B cell (primary cell): Measurements from ENCODE around the gene DCAF6. TPM values are rescaled to one million over a fixed set of nuclear protein-coding genes. Genes with fewer than 3 reads are reported as not detected.

Source experiments
- ATAC-seq: fragments of 200-7000 bp; cut with Tn5 transposase; one replicate; pipeline ENCODE4 v1.10.0; 2021; ENCODE audit warnings: low read depth, mild to moderate bottlenecking, moderate number of reproducible peaks, moderate library complexity
- CTCF ChIA-PET: fragments of 350-600 bp; sonication (Branson Sonifier 250); formaldehyde crosslinking; loops from one replicate; lab custom pipeline; 2021; ENCODE audit warnings: antibody characterized with exemption, inconsistent platforms; lab: Charles Lee
- POLR2A ChIA-PET: fragments of 350-600 bp; sonication (Branson Sonifier 250); formaldehyde crosslinking; loops from one replicate; lab custom pipeline; 2021; ENCODE audit warnings: antibody characterized with exemption; lab: Charles Lee
- DNase-seq: peaks from one replicate; pipeline ENCODE4 v3.0.0; 2013
- H2AFZ ChIP-seq: 2 replicates; pipeline ENCODE4 v1.6.1; 2012; ENCODE audit warnings: mild to moderate bottlenecking, low read depth, low read length; ENCODE audit not compliant: insufficient read depth, poor library complexity, severe bottlenecking
- H3K27ac ChIP-seq, 2 donors: 1 replicate in 1 of 2; 2 replicates in 1 of 2; pipeline ENCODE4 v1.5.1; 2012 to 2013; ENCODE audit warnings: low read length in 2 of 2, mild to moderate bottlenecking in 2 of 2, moderate library complexity in 1 of 2
- H3K27me3 ChIP-seq, 4 experiments: fragments of 200-600 bp in 1 of 4; sonication (generic) in 1 of 4; replicated peaks in 1 of 4; 1 replicate in 2 of 4; 2 replicates in 2 of 4; pipeline versions ENCODE4 v1.6.1 to v1.7.0; 2013 to 2016; ENCODE audit warnings: low read length in 3 of 4, mild to moderate bottlenecking in 2 of 4, mixed read lengths in 1 of 4, moderate library complexity in 1 of 4; ENCODE audit not compliant: insufficient read depth in 4 of 4, control insufficient read depth in 3 of 4; ENCODE audit errors: control extremely low read depth in 1 of 4
- H3K36me3 ChIP-seq, 2 experiments: replicated peaks in 1 of 2; 1 replicate in 1 of 2; 2 replicates in 1 of 2; pipeline versions ENCODE4 v1.6.1 to v1.7.1; 2013; ENCODE audit warnings: low read length in 1 of 2; ENCODE audit not compliant: insufficient read depth in 2 of 2, control insufficient read depth in 1 of 2; ENCODE audit errors: control extremely low read depth in 1 of 2, extremely low read depth in 1 of 2
- H3K4me1 ChIP-seq, 2 donors: fragments of 200-600 bp in 1 of 2; sonication (generic) in 1 of 2; 1 replicate in 1 of 2; 2 replicates in 1 of 2; pipeline versions ENCODE4 v1.5.1 to v1.6.1; 2013 to 2017; ENCODE audit warnings: low read length in 2 of 2; ENCODE audit not compliant: control insufficient read depth in 2 of 2, insufficient read depth in 2 of 2
- H3K4me2 ChIP-seq: replicated peaks from 2 replicates; pipeline ENCODE3; 2012; ENCODE audit warnings: mild to moderate bottlenecking, low read depth, low read length; ENCODE audit not compliant: poor library complexity, severe bottlenecking
- H3K4me3 ChIP-seq, 5 experiments: fragments of 200-600 bp in 1 of 5; sonication (generic) in 1 of 5; 1 replicate in 3 of 5; 2 replicates in 2 of 5; pipeline versions ENCODE4 v1.5.1 to v1.7.0; 2011 to 2016; ENCODE audit warnings: low read length in 4 of 5, mild to moderate bottlenecking in 4 of 5, low read depth in 2 of 5, control low read depth in 1 of 5, moderate library complexity in 1 of 5; ENCODE audit not compliant: insufficient read depth in 1 of 5; ENCODE audit errors: control extremely low read depth in 1 of 5, extremely low read depth in 1 of 5
- H3K79me2 ChIP-seq: fragments of 200-600 bp; sonication (generic); one replicate; pipeline ENCODE4 v1.6.0; 2016; ENCODE audit warnings: low read length; ENCODE audit not compliant: control insufficient read depth, insufficient read depth
- H3K9ac ChIP-seq: fragments of 200-600 bp; sonication (generic); 2 replicates; pipeline ENCODE4 v1.6.1; 2017; ENCODE audit warnings: mild to moderate bottlenecking, low read length, moderate library complexity
- H3K9me3 ChIP-seq, 3 donors: one replicate each; pipeline versions ENCODE4 v1.6.1 to v1.7.1; 2013; ENCODE audit warnings: low read length in 2 of 3; ENCODE audit not compliant: control insufficient read depth in 2 of 3, insufficient read depth in 1 of 3; ENCODE audit errors: control extremely low read depth in 1 of 3
- H4K20me1 ChIP-seq: 2 replicates; pipeline ENCODE4 v1.6.0; 2012; ENCODE audit warnings: mild to moderate bottlenecking, low read length; ENCODE audit not compliant: insufficient read depth, control insufficient read depth, poor library complexity, severe bottlenecking
- H3K27ac Mint-ChIP-seq: one replicate; pipeline ENCODE4 v1.8.0; 2021; ENCODE audit warnings: mixed read lengths
- H3K27me3 Mint-ChIP-seq: one replicate; pipeline ENCODE4 v1.8.0; 2021; ENCODE audit warnings: mixed read lengths
- H3K4me1 Mint-ChIP-seq: one replicate; pipeline ENCODE4 v1.8.0; 2021; ENCODE audit warnings: mixed read lengths
- H3K4me3 Mint-ChIP-seq: one replicate; pipeline ENCODE4 v1.8.0; 2021; ENCODE audit warnings: mixed read lengths
- H3K9me3 Mint-ChIP-seq: one replicate; pipeline ENCODE4 v1.8.0; 2022; ENCODE audit warnings: mixed read lengths; ENCODE audit not compliant: insufficient read depth
- EZH2 ChIP-seq: IDR thresholded peaks from 2 replicates; pipeline ENCODE4 v1.6.1; 2012; ENCODE audit warnings: borderline replicate concordance, low read depth, mild to moderate bottlenecking, moderate library complexity, low read length; ENCODE audit not compliant: insufficient read depth, poor library complexity, severe bottlenecking
- WGBS: methylation state at CpG from one replicate; pipeline ENCODE4 v1.1.5; 2013; ENCODE audit warnings: missing lambda C conversion rate; ENCODE audit not compliant: insufficient coverage; 5-methylcytosine and 5-hydroxymethylcytosine counted together
- intact Hi-C: fragments of 100-400 bp; cut with micrococcal nuclease; formaldehyde crosslinking; loops from one replicate; pipeline ENCODE4 v1.10.0; 2022
- polyA plus RNA-seq: library from polyadenylated mRNA; depleted of rRNA; stranded (reverse); fragments of >200 nt; gene quantifications from 2 replicates; pipeline ENCODE4 v1.2.3, GENCODE V29; 2012
- total RNA-seq, 2 donors: library from RNA; stranded (reverse); fragments of 120-200 nt in 1 of 2; gene quantifications; 1 replicate in 1 of 2; 2 replicates in 1 of 2; pipeline versions ENCODE4 v1.2.3 to v1.2.4, GENCODE V29; 2013 to 2022
- TF ChIP-seq, protein P1 (sequence below): fragments of 200-600 bp; IDR thresholded peaks from one replicate; pipeline ENCODE4 v1.8.0; 2022; ENCODE audit warnings: antibody characterized with exemption, mild to moderate bottlenecking

Gene DCAF6
- total and polyA plus RNA-seq, 2 donors (not counting 1 experiment from before 2014, with no cell fraction given), result 17.5 to 40.4 TPM

DNA sequence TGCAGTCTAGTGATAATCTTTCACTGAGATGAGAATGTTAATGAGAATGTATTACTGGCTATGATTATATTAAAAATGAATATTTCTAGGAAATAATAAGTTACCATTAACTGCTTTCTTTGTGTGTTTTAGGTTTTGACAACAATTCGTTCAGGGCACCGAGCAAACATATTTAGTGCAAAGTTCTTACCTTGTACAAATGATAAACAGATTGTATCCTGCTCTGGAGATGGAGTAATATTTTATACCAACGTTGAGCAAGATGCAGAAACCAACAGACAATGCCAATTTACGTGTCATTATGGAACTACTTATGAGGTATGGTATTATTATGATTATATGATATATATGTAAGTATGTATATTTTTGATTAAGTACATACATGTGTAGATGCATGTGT lies 38.2 kb downstream of the DCAF6 start:
- no peak overlapping the region for H3K4me2 ChIP-seq
- H3K79me2 ChIP-seq, result no peaks in the 10 kb centered on the region
- H3K4me3 Mint-ChIP-seq, result no peak overlapping the region
- no peak overlapping the region for H3K9ac ChIP-seq
- no peaks in the 10 kb centered on the region for H3K4me1 Mint-ChIP-seq
- DNase-seq (no peak), ATAC-seq (no peak)
- H3K27me3 Mint-ChIP-seq, result no peaks in the 10 kb centered on the region
- no peak for TF ChIP-seq EZH2
- TF ChIP-seq, protein P1, sequence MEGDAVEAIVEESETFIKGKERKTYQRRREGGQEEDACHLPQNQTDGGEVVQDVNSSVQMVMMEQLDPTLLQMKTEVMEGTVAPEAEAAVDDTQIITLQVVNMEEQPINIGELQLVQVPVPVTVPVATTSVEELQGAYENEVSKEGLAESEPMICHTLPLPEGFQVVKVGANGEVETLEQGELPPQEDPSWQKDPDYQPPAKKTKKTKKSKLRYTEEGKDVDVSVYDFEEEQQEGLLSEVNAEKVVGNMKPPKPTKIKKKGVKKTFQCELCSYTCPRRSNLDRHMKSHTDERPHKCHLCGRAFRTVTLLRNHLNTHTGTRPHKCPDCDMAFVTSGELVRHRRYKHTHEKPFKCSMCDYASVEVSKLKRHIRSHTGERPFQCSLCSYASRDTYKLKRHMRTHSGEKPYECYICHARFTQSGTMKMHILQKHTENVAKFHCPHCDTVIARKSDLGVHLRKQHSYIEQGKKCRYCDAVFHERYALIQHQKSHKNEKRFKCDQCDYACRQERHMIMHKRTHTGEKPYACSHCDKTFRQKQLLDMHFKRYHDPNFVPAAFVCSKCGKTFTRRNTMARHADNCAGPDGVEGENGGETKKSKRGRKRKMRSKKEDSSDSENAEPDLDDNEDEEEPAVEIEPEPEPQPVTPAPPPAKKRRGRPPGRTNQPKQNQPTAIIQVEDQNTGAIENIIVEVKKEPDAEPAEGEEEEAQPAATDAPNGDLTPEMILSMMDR, result no peak
- no peaks in the 10 kb centered on the region for H4K20me1 ChIP-seq
- no peaks in the 10 kb centered on the region for H3K9me3 ChIP-seq
- no peaks in the 10 kb centered on the region for H3K27me3 ChIP-seq
- peaks cover 6 to 25% of the 10 kb centered on the region in 2 experiments for H3K36me3 ChIP-seq
- CTCF ChIA-PET, result no interaction called here
- H3K27ac ChIP-seq, result no peak overlapping the region
- intact Hi-C loops, result no loop called here
- no peaks in the 10 kb centered on the region for H3K4me1 ChIP-seq
- H3K27ac Mint-ChIP-seq, result no peak overlapping the region
- H3K4me3 ChIP-seq, result no peak overlapping the region
- no CpG with 5 or more reads among the region's 4 CpGs for WGBS
- POLR2A ChIA-PET, result no interaction called here
- H2AFZ ChIP-seq, result no peak overlapping the region
- no peaks in the 10 kb centered on the region for H3K9me3 Mint-ChIP-seq

DNA sequence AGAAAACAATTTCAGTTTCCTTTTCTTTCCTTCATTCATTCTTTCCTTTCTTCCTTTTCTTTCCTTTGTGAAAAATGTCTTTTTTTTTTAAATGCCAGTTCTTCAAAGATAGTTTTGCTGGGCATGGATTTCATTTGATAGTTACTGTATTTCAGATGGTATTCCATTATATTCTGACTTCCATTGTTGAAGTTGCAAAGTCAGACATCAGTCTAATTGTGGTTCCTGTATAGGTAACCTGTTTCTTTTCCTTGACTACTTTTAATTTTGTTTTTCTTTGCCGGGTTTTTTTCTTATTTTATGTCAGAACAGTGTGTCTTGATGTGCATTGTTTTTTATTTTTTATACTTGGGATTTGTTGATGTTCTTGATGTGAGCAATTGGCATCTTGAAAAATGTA lies 40.8 kb downstream of the DCAF6 start:
- Mint-ChIP-seq H3K4me3 (no peak overlapping the region), H3K4me1 (peaks cover 4% of the 10 kb centered on the region), H3K27me3 (no peaks in the 10 kb centered on the region), H3K9me3 (no peaks in the 10 kb centered on the region), H3K27ac (no peak overlapping the region)
- H3K4me3 ChIP-seq, result no peak overlapping the region
- no peak for DNase-seq
- peaks cover 8% of the 10 kb centered on the region for H3K79me2 ChIP-seq
- no peak overlapping the region for H3K9ac ChIP-seq
- ATAC-seq, result no peak
- no peaks in the 10 kb centered on the region for H4K20me1 ChIP-seq
- intact Hi-C loops, result no loop called here
- H2AFZ ChIP-seq, result no peak overlapping the region
- WGBS, result no CpG with 5 or more reads among the region's 1 CpG
- no peaks in the 10 kb centered on the region for H3K4me1 ChIP-seq
- TF ChIP-seq EZH2, result no peak
- TF ChIP-seq, protein P1, result no peak
- no peak overlapping the region for H3K4me2 ChIP-seq
- no peaks in the 10 kb centered on the region for H3K27me3 ChIP-seq
- H3K27ac ChIP-seq, result no peak overlapping the region
- no peaks in the 10 kb centered on the region for H3K9me3 ChIP-seq
- CTCF ChIA-PET, result no interaction called here
- POLR2A ChIA-PET, result no interaction called here
- H3K36me3 ChIP-seq, result peaks cover 4 to 28% of the 10 kb centered on the region in 2 experiments
